ENCODE results near the gene FAM162A.

GRCh38 chr3:122377975-122378374, 6.0 kb upstream of the FAM162A start:
- TF ChIP-seq POLR2AphosphoS5 (IDR thresholded peaks at IDR 0.05; ENCODE audit: low read depth, low read length) (no peak), REST (IDR thresholded peaks at IDR 0.05; ENCODE audit: insufficient read depth in 1 of 2, low read depth in 2 of 2, low read length in 2 of 2) (no peak)
